Iris pigment epithelial cell (primary cell): ENCODE data around the gene ASB18.
A peak's percentile ranks its signal among the peaks of the same experiment; 100 is the strongest.
"Not testable (repeated sequence)": the region's sequence is repeated elsewhere in the genome, so short reads cannot be mapped to it uniquely, and the experiment has no call there.

Experiments
- DNase-seq: peaks from one replicate; pipeline ENCODE4 v3.0.0-alpha.2; 2011; ENCODE audit warnings: low read depth

ASB18 gene

GRCh38 chr2:236286873-236287545 lies 22.8 kb upstream of the ASB18 start:
- peak; percentile 7 for DNase-seq

DNA sequence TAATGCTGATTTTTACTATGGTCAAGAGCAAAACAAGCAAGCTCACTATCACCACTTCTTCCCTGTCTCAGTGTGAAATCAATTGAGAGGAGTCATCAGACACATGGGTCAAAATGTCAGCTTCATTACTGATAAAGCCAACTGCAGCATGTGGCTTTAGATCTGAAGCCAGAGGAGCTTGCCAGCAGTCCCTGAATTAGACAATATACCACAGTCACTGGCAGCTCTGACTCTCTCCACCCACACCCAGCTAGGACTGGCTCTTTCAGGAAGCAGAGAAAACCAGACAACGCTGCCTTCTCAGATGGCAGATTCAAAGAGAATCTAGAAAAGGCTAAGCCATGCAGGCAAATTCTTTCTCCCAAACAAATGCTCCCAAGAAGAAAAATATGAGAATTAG lies 20.0 kb upstream of the ASB18 start:
- no peak for DNase-seq

DNA sequence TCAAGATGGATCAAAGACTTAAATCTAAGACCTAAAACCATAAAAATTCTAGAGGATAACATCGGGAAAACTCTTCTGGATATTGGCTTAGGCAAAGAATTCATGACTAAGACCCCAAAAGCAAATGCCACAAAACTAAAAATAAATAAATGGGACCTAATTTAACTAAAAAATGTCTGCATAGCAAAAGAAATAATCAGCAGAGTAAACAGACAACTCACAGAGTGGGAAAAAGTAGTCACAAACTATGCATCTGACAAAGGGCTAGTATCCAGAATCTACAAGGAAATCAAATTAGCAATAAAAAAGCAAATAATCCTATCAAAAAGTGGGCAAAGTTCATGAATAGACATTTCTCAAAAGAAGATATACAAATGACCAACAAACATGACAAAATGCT lies 18.2 kb upstream of the ASB18 start:
- DNase-seq = no peak

GRCh38 chr2:236281423-236281822 lies 17.2 kb upstream of the ASB18 start:
- DNase-seq = no peak

- no peak for DNase-seq
Measured at GRCh38 chr2:236273126-236273525, 8.9 kb upstream of the ASB18 start.

- no peak for DNase-seq
Measured at GRCh38 chr2:236271851-236272250, 7.6 kb upstream of the ASB18 start.

DNA sequence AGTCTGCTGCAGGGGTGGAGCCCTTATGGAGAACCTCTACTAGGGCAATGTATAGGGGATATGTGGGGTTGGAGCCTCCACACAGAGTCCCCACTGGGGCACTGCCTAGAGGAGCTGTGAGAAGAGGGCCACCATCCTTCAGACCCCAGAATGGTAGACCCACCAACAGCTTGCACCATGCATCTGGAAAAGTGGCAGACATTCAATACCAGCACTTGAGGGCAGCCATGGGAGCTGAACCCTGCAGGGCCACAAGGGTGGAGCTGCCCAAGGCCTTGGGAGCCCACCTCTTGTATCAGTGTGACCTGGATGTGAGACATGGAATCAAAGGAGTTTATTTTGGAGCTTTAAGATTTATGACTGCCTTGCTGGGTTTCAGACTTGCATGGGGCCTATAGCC lies 5.7 kb upstream of the ASB18 start:
- not testable (repeated sequence) for DNase-seq

GRCh38 chr2:236265675-236266074 lies 1.5 kb upstream of the ASB18 start:
- DNase-seq = no peak

DNA sequence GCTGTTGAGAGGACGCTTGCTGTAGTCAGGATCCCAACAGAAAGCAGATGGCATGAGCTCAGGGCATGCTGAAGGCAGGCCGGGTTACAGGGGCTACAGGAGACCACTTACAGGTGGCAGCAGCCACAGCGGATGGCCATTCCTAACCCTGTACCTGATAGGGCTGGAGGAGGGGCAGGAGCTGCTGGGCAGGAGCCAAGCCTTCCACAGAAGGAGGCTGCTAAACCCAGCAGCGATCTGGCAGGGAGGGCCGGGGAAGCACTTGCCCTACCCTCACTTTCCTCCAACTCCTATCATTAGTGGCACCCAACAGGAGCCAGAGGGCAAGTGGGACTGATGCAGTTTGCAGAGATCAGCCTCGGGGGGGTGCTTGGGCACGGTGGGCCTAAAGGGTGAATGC lies 2.0 kb downstream of the ASB18 start:
- DNase-seq = no peak

- no peak for DNase-seq
Measured at GRCh38 chr2:236261452-236261851, 2.8 kb downstream of the ASB18 start.

- DNase-seq = no peak
Measured at GRCh38 chr2:236259371-236259770, 4.8 kb downstream of the ASB18 start.

DNA sequence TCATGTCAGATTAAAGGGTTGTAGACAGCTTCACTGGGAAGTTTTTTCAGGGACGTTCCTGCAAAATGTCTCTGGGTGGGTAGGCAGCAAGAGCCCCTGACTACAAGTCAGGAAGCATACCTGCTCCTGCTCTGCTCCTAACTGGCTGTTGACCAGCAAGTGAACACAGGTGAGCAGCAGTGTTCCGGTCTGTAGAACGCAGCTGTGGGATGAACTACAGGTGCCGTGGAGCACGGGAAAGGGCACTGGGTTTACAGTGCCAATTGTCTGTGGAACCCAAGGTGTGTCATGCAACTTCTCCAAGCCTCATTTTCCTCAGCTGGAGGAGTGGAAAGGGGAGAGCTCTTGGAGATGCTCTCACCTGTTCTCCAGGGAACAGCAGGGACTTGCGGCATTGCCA lies 6.6 kb downstream of the ASB18 start:
- no peak for DNase-seq

GRCh38 chr2:236257136-236257535 lies 7.1 kb downstream of the ASB18 start:
- no peak for DNase-seq

GRCh38 chr2:236256366-236256985 lies 7.7 kb downstream of the ASB18 start:
- DNase-seq = no peak

GRCh38 chr2:236254674-236255073 lies 9.5 kb downstream of the ASB18 start:
- no peak for DNase-seq

DNA sequence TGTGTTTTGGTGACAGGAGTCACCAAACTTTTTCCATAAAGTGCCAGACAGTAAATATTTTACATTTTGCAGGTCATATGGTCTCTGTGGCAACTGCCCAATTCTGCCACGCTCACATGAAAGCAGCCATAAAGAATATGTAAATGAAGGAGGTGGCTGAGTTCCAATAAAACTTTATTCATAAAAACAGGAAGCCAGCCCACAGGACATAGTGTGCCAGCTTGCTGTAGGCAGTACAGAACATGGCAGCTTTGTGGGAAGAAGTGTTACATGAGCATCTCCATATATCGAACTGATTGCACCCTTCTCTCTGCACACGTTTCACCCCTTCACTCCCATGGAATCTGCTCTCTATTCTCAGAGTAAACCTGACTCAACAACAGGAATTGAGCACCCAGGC lies 10.2 kb downstream of the ASB18 start:
- DNase-seq = no peak

DNA sequence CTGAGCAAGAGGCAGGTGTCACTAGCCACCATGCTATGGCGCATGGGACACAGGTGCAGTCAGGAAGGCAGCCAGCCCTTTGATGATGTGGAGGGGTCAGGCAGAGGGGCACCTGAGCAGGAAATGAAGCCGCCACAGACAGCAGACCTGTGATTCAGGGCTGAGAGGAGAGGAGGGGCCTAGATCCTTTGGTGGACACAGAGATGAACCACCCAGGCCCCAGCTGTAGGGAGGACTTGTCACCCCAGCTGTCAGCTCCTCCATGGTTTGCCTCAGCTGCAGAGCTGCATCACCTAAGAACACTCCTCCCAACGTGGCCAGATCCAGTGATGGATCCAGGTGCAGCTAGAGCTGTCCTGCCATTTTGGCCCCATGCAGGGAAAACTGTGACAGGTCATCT lies 11.6 kb downstream of the ASB18 start:
- DNase-seq = no peak

DNA sequence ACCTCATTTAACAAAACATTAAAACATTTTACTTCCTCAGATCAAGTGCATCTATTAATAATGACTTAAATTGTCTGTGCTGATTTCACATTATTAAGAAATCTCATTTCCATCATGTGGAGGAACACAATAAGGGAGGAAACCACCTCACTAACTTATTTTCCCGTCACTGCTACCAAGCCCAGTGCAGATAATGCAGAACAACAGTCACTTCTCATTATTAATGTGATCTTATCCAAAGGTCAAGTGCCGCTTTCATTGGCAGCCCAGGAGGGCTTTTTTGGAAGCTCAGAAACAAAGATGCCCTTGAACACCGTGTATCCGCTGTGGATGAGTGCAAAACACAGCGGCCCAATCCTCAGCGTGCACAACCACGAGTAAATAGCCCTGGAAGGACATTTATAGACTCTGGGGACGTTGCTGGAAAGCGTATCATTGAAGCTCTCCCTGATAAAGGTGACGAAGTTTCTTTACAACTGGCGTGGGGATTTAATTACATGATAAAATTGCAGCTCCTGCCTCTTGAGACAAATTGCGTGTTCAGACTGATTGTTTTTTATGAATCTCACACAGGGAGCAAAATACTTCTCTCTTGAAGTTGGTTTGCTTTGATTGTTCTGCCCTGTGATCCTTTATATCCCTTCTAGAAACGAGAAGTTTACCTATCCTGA lies 13.2 kb downstream of the ASB18 start:
- DNase-seq = no peak

DNA sequence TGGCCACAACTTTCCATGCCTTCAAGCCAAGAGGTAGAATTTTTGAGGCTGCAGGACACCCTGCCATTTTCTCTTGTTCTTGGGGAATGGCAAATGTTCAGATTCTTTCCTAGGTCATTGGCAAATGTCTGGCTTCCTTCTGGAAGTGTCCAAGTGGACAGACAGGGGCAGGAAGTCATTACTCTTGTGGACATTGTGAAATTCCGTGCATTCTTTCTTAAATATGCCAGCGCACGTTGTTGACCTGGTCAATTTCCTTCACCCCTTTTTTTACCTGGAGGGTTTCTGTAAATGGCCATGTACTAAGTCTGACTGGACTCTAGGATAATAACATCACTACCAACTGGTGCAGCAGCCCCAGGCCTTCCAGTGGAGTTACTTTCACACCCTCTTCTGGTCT lies 13.9 kb downstream of the ASB18 start:
- no peak for DNase-seq

- DNase-seq = no peak
Measured at GRCh38 chr2:236249066-236249465, 15.1 kb downstream of the ASB18 start.

- no peak for DNase-seq
Measured at GRCh38 chr2:236246711-236247246, 17.4 kb downstream of the ASB18 start.

DNA sequence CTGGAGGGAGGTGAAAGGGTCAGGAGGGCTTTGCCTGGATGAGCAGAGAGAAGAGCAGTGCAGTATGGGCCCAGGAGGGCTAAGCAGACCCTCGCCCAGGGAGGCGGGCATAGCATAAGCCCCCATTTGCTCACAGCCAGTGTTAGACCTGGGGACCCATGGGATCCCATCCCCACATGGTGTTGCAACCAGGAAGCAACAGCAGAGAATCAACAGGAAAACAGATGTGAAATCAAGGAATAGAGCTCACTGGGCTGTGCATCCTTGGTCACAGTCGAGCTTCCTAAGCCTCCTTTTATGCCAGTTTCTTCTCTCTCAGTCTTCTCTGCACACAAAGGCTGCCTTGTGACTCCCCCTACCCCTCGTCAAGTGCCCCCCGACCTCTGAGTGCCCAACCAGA lies 19.9 kb downstream of the ASB18 start:
- DNase-seq = no peak

DNA sequence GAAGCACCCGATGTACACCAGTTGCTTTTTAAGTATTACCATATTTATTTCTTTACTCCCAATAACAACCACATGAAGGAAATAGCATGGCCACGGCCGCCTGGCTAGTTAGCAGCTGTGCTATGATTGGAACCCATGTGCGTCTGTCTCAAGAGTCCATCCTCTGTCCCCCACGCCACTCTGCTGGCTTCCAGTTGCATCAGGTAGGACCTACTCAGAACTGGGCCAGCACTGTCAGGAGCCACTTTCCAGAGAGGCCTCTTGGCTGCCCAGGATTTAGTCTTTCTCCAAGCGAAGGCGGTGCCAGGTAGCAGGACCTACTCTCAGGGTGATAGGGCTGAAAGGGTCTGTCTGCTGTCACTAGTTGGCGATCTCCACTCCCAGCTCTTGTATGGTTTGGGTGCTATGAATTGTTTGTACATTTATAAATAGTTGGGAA lies 22.1 kb downstream of the ASB18 start:
- no peak for DNase-seq
